PC-3 (cell line): Measurements from ENCODE around the gene EIF4ENIF1. TPM values are rescaled to one million over a fixed set of nuclear protein-coding genes. Genes with fewer than 3 reads are reported as not detected.
A peak's percentile ranks its signal among the peaks of the same experiment; 100 is the strongest.

Experiments
- ATAC-seq: fragments of 200-7000 bp; cut with Tn5 transposase; 2 replicates; pipeline ENCODE4 v1.9.1; 2020; ENCODE audit warnings: mild to moderate bottlenecking, moderate library complexity
- BruUV-seq: library from RNA; stranded (reverse); fragments of 400-500 nt; replicated peaks from 2 replicates; lab custom pipeline; 2021; lab: Mats Ljungman, UMichigan
- CTCF ChIA-PET: fragments of 300-600 bp; sonication (Branson Sonifier 250); formaldehyde crosslinking; loops from one replicate; lab custom pipeline; 2022; ENCODE audit warnings: antibody characterized with exemption; lab: Charles Lee
- POLR2A ChIA-PET: fragments of 300-600 bp; sonication (Branson Sonifier 250); formaldehyde crosslinking; loops from one replicate; lab custom pipeline; 2022; ENCODE audit warnings: antibody characterized with exemption; ENCODE audit not compliant: unreplicated experiment; lab: Charles Lee
- DNase-seq: peaks from one replicate; pipeline ENCODE4 v3.0.0-alpha.2; 2015
- H2AFZ ChIP-seq: fragments of 300-600 bp; sonication (generic); 2 replicates; pipeline ENCODE4 v1.6.0; 2016; ENCODE audit warnings: antibody characterized with exemption, low read length
- H3F3A ChIP-seq: fragments of 300-600 bp; sonication (generic); one replicate; pipeline ENCODE4 v1.6.0; 2017; ENCODE audit warnings: antibody characterized with exemption, low read length, control low read depth, mild to moderate bottlenecking; ENCODE audit not compliant: unreplicated experiment
- H3K27ac ChIP-seq: fragments of 300-600 bp; sonication (generic); 2 replicates; pipeline ENCODE4 v1.5.1; 2016; ENCODE audit warnings: mild to moderate bottlenecking, low read length
- H3K27me3 ChIP-seq: fragments of 300-600 bp; sonication (generic); 2 replicates; pipeline ENCODE4 v1.6.1; 2016; ENCODE audit warnings: low read length, mixed read lengths
- H3K36me3 ChIP-seq: fragments of 300-600 bp; sonication (generic); 2 replicates; pipeline ENCODE4 v1.6.1; 2016; ENCODE audit warnings: low read depth, mixed run types, low read length, mixed read lengths
- H3K4me1 ChIP-seq: fragments of 300-600 bp; sonication (generic); 2 replicates; pipeline ENCODE4 v1.5.1; 2016; ENCODE audit warnings: low read length; ENCODE audit not compliant: insufficient read depth
- H3K4me2 ChIP-seq: fragments of 300-600 bp; sonication (generic); 2 replicates; pipeline ENCODE4 v1.6.0; 2016; ENCODE audit warnings: low read length
- H3K4me3 ChIP-seq: fragments of 300-600 bp; sonication (generic); 2 replicates; pipeline ENCODE4 v1.5.1; 2016; ENCODE audit warnings: mild to moderate bottlenecking, low read length, mixed read lengths
- H3K79me2 ChIP-seq: fragments of 300-600 bp; sonication (generic); 2 replicates; pipeline ENCODE4 v1.6.1; 2017; ENCODE audit warnings: low read length, mixed read lengths
- H3K9ac ChIP-seq: fragments of 300-600 bp; sonication (generic); 2 replicates; pipeline ENCODE4 v1.6.0; 2016; ENCODE audit warnings: mild to moderate bottlenecking, low read length
- H3K9me2 ChIP-seq: fragments of 300-600 bp; sonication (generic); replicated peaks from 2 replicates; pipeline ENCODE4 v1.6.1; 2016; ENCODE audit warnings: mixed run types, low read length, mixed read lengths
- H3K9me3 ChIP-seq: fragments of 300-600 bp; sonication (generic); 2 replicates; pipeline ENCODE4 v1.6.1; 2016; ENCODE audit warnings: low read length, mixed read lengths
- H4K20me1 ChIP-seq: fragments of 300-600 bp; sonication (generic); 2 replicates; pipeline ENCODE4 v1.6.1; 2016; ENCODE audit warnings: low read length, mixed read lengths
- CTCF ChIP-seq: fragments of 300-600 bp; sonication (generic); conservative IDR thresholded peaks from 2 replicates; pipeline ENCODE4 v1.5.1; 2017; ENCODE audit warnings: antibody characterized with exemption, low read depth, mild to moderate bottlenecking, low read length
- EZH2 ChIP-seq: fragments of 300-600 bp; sonication (generic); IDR thresholded peaks from one replicate; pipeline ENCODE4 v1.6.1; 2017; ENCODE audit warnings: antibody characterized with exemption, mild to moderate bottlenecking, low read length; ENCODE audit not compliant: unreplicated experiment
- EZH2phosphoT487 ChIP-seq: fragments of 300-600 bp; sonication (generic); IDR thresholded peaks from 2 replicates; pipeline ENCODE4 v1.6.1; 2018; ENCODE audit warnings: mild to moderate bottlenecking, antibody characterized with exemption, low read length, borderline replicate concordance
- intact Hi-C: fragments of 100-400 bp; cut with micrococcal nuclease; formaldehyde crosslinking; loops from 2 replicates; pipeline ENCODE4 v1.9.0; 2023
- total RNA-seq: library from RNA; depleted of rRNA; stranded (reverse); fragments of >200 nt; gene quantifications from 2 replicates; pipeline ENCODE4 v1.2.3, GENCODE V29; 2014

Gene EIF4ENIF1
- total RNA-seq, 1 experiment from 2014 or later, result 5.3 TPM

GRCh38 chr22:31504282-31504681 is 14.6 kb upstream of the EIF4ENIF1 start:
- no TSS peak for BruUV-seq
- H2AFZ ChIP-seq, result no peak overlapping the region
- intact Hi-C loops, result no loop called here
- POLR2A ChIA-PET, result no interaction called here
- ATAC-seq (peak; percentile 58), DNase-seq (peak; percentile 33)
- H3K79me2 ChIP-seq, result 0 out of 2 replicates have a peak, but pooled peaks cover 3% of the 10 kb centered on the region
- no peak for TF ChIP-seq EZH2phosphoT487
- H3K36me3 ChIP-seq, result 0 out of 2 replicates have a peak, but pooled peaks cover 2% of the 10 kb centered on the region
- H3K4me3 ChIP-seq, result no peak overlapping the region
- CTCF ChIA-PET, result no interaction called here
- no peak overlapping the region for H3K9ac ChIP-seq
- no peaks in the 10 kb centered on the region for H3K27me3 ChIP-seq
- no peak overlapping the region for H3K27ac ChIP-seq
- H3F3A ChIP-seq, result no peaks in the 10 kb centered on the region
- H3K9me2 ChIP-seq, result no peaks in the 10 kb centered on the region
- H3K4me2 ChIP-seq, result no peak overlapping the region
- H3K4me1 ChIP-seq, result peaks cover 8% of the 10 kb centered on the region; the same call in 1 of the 2 replicates
- no peaks in the 10 kb centered on the region for H4K20me1 ChIP-seq
- H3K9me3 ChIP-seq, result no peaks in the 10 kb centered on the region

GRCh38 chr22:31503211-31503964 is 13.7 kb upstream of the EIF4ENIF1 start:
- ATAC-seq, result no peak
- Histone ChIP-seq H2AFZ (no peak overlapping the region), H3F3A (no peaks in the 10 kb centered on the region), H3K36me3 (no peaks in the 10 kb centered on the region), H3K27ac (no peak overlapping the region), H3K27me3 (no peaks in the 10 kb centered on the region), H3K9me2 (no peaks in the 10 kb centered on the region), H4K20me1 (no peaks in the 10 kb centered on the region), H3K4me3 (no peak overlapping the region), H3K4me1 (peaks cover 8% of the 10 kb centered on the region; the same call in 1 of the 2 replicates), H3K9me3 (no peaks in the 10 kb centered on the region), H3K4me2 (no peak overlapping the region), H3K9ac (no peak overlapping the region), H3K79me2 (0 out of 2 replicates have a peak, but pooled peaks cover 3% of the 10 kb centered on the region)
- no TSS peak for BruUV-seq
- TF ChIP-seq EZH2, result no peak
- no peak for TF ChIP-seq EZH2phosphoT487
- no peak for TF ChIP-seq CTCF
- intact Hi-C loops, result no loop called here
- ChIA-PET POLR2A (interaction anchor here (0.5 kb wide), 1 partner anchor 22 kb away, joined by 6 read pairs; no protein-coding TSS in a partner anchor), CTCF (interaction anchor here (0.6 kb wide), 1 partner anchor 530 kb away, joined by 5 read pairs; no protein-coding TSS in a partner anchor)
- no peak for DNase-seq

- no peak overlapping the region for H3K9ac ChIP-seq
These were observed 12.1 kb upstream of the EIF4ENIF1 start for GRCh38 chr22:31501738-31502137.

More at GRCh38 chr22:31501738-31502137, 12.1 kb upstream of the EIF4ENIF1 start:
- CTCF ChIA-PET, result no interaction called here
- POLR2A ChIA-PET, result no interaction called here
- no peaks in the 10 kb centered on the region for H4K20me1 ChIP-seq
- no peaks in the 10 kb centered on the region for H3K27me3 ChIP-seq
- no peak overlapping the region for H3K4me3 ChIP-seq
- intact Hi-C loops, result no loop called here
- TF ChIP-seq EZH2, result no peak
- no TSS peak for BruUV-seq
- peaks cover 12% of the 10 kb centered on the region; the same call in 1 of the 2 replicates for H3K4me1 ChIP-seq
- no peak for ATAC-seq
- H3K4me2 ChIP-seq, result no peak overlapping the region
- no peaks in the 10 kb centered on the region for H3F3A ChIP-seq
- no peaks in the 10 kb centered on the region for H3K9me3 ChIP-seq
- DNase-seq, result no peak
- H3K27ac ChIP-seq, result no peak overlapping the region
- no peaks in the 10 kb centered on the region for H3K9me2 ChIP-seq
- no peak overlapping the region for H2AFZ ChIP-seq
- H3K36me3 ChIP-seq, result peaks cover 3% of the 10 kb centered on the region; the same call in 1 of the 2 replicates
- H3K79me2 ChIP-seq, result peaks cover 15% of the 10 kb centered on the region
